ENCODE measurements around the gene FKBP7. TPM values are rescaled to one million over a fixed set of nuclear protein-coding genes. Genes with fewer than 3 reads are reported as not detected.

FKBP7 gene
- polyA plus RNA-seq, 1 donor from 2014 or later = 46.1 TPM

DNA sequence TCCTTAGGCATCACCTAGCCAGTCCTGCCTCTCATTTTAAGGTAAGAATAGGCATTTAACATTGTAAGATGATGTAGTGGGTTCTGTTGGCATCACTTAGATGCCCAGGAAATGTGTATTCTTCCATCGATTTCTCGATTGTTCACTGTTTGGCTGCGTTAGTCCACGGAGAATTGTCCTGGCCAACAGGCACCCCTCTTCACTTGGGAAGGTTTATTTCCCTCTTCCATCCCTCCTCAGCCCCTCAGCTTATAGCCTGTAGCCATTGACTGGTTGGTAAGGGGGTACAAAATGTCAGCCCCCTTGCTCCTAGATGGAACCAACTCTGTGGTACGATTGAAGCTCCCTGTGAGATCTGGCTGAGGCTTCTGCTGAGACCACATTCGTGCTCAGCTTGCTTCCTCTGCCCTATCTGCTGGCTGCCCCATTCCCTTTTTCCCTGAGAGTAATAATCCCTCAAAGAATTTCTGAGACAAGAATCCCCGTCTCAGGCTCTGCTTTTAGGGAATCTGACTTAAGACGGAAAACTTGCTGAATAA lies 45.3 kb upstream of the FKBP7 start:
- Histone ChIP-seq H3K27ac (ENCODE audit: low read length) (peak overlapping the region; percentile 62), H3K79me2 (replicated peaks; ENCODE audit: insufficient read depth, low read length) (peaks cover 8% of the 10 kb centered on the region), H2AFZ (ENCODE audit: low read depth, low read length) (peak overlapping the region; percentile 65), H3K36me3 (ENCODE audit: insufficient read depth, low read length) (no peaks in the 10 kb centered on the region), H3K9ac (ENCODE audit: low read length) (peak overlapping the region; percentile 74), H3K4me3 (ENCODE audit: low read length) (peak overlapping the region; percentile 88), H3K9me3 (ENCODE audit: low read length) (no peaks in the 10 kb centered on the region), H3K27me3 (ENCODE audit: insufficient read depth, low read depth, low read length) (no peaks in the 10 kb centered on the region), H4K20me1 (ENCODE audit: insufficient read depth) (no peaks in the 10 kb centered on the region), H3K9me2 (ENCODE audit: insufficient read depth, low read length) (no peaks in the 10 kb centered on the region), H3F3A (ENCODE audit: insufficient read depth, low read length, poor library complexity, severe bottlenecking) (no peaks in the 10 kb centered on the region), H3K4me2 (ENCODE audit: low read length) (peak overlapping the region; percentile 85)
- TF ChIP-seq RAD21 (conservative IDR thresholded peaks at IDR 0.05) (no peak), POLR2AphosphoS5 (IDR thresholded peaks at IDR 0.05) (no peak), EZH2 (IDR thresholded peaks at IDR 0.05; ENCODE audit: borderline replicate concordance, insufficient read depth, low read length, poor library complexity, severe bottlenecking) (no peak), EP300 (conservative IDR thresholded peaks at IDR 0.05; ENCODE audit: poor library complexity, severe bottlenecking) (no peak)
- TF ChIP-seq, protein P1, sequence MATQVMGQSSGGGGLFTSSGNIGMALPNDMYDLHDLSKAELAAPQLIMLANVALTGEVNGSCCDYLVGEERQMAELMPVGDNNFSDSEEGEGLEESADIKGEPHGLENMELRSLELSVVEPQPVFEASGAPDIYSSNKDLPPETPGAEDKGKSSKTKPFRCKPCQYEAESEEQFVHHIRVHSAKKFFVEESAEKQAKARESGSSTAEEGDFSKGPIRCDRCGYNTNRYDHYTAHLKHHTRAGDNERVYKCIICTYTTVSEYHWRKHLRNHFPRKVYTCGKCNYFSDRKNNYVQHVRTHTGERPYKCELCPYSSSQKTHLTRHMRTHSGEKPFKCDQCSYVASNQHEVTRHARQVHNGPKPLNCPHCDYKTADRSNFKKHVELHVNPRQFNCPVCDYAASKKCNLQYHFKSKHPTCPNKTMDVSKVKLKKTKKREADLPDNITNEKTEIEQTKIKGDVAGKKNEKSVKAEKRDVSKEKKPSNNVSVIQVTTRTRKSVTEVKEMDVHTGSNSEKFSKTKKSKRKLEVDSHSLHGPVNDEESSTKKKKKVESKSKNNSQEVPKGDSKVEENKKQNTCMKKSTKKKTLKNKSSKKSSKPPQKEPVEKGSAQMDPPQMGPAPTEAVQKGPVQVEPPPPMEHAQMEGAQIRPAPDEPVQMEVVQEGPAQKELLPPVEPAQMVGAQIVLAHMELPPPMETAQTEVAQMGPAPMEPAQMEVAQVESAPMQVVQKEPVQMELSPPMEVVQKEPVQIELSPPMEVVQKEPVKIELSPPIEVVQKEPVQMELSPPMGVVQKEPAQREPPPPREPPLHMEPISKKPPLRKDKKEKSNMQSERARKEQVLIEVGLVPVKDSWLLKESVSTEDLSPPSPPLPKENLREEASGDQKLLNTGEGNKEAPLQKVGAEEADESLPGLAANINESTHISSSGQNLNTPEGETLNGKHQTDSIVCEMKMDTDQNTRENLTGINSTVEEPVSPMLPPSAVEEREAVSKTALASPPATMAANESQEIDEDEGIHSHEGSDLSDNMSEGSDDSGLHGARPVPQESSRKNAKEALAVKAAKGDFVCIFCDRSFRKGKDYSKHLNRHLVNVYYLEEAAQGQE (IDR thresholded peaks at IDR 0.05; ENCODE audit: borderline replicate concordance) = no peak

DNA sequence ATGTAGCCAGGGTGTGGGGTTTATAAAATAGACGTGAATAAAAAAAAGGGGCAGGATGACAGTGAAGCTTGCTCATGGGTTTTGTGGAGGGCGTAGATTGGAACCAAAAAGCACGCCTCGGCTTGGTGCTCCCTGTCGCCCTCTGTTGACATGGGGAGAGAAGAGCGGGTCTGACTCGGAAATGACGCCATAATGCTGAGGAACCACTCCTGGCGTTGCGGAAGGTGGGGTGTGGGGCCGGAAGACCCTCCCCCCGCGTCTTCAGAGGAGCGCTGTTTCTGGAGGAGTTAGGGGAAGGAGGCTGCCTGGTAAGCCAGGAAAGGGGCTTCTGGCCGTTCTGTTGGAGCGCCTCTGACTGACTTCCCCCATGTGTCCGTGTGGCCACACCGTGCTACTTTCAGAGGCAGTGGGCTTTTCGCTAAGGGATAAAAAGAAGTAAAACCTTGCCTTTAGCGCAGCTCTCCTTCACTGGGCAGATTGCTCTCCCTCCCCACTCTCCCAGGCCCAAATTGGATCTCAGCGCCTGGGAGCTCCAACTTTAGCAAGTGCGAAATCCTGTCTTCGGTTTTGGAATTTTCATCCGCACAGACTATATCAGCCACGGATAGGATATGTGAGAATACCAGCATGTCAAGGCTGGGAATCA lies 44.7 kb upstream of the FKBP7 start:
- Histone ChIP-seq H3K27ac (ENCODE audit: low read length) (peak overlapping the region; percentile 62), H3K27me3 (ENCODE audit: insufficient read depth, low read depth, low read length) (no peaks in the 10 kb centered on the region), H3K4me3 (ENCODE audit: low read length) (peak overlapping the region; percentile 88), H2AFZ (ENCODE audit: low read depth, low read length) (peak overlapping the region; percentile 65), H3K9me2 (ENCODE audit: insufficient read depth, low read length) (no peaks in the 10 kb centered on the region), H3K9ac (ENCODE audit: low read length) (peak overlapping the region; percentile 74), H3K79me2 (replicated peaks; ENCODE audit: insufficient read depth, low read length) (peaks cover 8% of the 10 kb centered on the region), H4K20me1 (ENCODE audit: insufficient read depth) (no peaks in the 10 kb centered on the region), H3K9me3 (ENCODE audit: low read length) (no peaks in the 10 kb centered on the region), H3K36me3 (ENCODE audit: insufficient read depth, low read length) (no peaks in the 10 kb centered on the region), H3F3A (ENCODE audit: insufficient read depth, low read length, poor library complexity, severe bottlenecking) (no peaks in the 10 kb centered on the region), H3K4me2 (ENCODE audit: low read length) (peak overlapping the region; percentile 85)
- TF ChIP-seq MXI1 (conservative IDR thresholded peaks at IDR 0.05; ENCODE audit: poor library complexity, severe bottlenecking) (peak; percentile 38), SMC3 (conservative IDR thresholded peaks at IDR 0.05; ENCODE audit: poor library complexity) (peak; percentile 52), POLR2AphosphoS5 (IDR thresholded peaks at IDR 0.05) (peak; percentile 81), RAD21 (conservative IDR thresholded peaks at IDR 0.05) (peak; percentile 44), TAF1 (IDR thresholded peaks at IDR 0.05; ENCODE audit: low read depth) (no peak), EZH2 (IDR thresholded peaks at IDR 0.05; ENCODE audit: borderline replicate concordance, insufficient read depth, low read length, poor library complexity, severe bottlenecking) (no peak)
- TF ChIP-seq, protein P1 (IDR thresholded peaks at IDR 0.05; ENCODE audit: borderline replicate concordance) = no peak
- TF ChIP-seq, protein P2, sequence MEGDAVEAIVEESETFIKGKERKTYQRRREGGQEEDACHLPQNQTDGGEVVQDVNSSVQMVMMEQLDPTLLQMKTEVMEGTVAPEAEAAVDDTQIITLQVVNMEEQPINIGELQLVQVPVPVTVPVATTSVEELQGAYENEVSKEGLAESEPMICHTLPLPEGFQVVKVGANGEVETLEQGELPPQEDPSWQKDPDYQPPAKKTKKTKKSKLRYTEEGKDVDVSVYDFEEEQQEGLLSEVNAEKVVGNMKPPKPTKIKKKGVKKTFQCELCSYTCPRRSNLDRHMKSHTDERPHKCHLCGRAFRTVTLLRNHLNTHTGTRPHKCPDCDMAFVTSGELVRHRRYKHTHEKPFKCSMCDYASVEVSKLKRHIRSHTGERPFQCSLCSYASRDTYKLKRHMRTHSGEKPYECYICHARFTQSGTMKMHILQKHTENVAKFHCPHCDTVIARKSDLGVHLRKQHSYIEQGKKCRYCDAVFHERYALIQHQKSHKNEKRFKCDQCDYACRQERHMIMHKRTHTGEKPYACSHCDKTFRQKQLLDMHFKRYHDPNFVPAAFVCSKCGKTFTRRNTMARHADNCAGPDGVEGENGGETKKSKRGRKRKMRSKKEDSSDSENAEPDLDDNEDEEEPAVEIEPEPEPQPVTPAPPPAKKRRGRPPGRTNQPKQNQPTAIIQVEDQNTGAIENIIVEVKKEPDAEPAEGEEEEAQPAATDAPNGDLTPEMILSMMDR (IDR thresholded peaks at IDR 0.05; ENCODE audit: poor library complexity, severe bottlenecking) = peak; percentile 92
